Measurements from ENCODE around the gene DENND2C. TPM values are rescaled to one million over a fixed set of nuclear protein-coding genes. Genes with fewer than 3 reads are reported as not detected.

DENND2C gene
- total and polyA plus RNA-seq, 7 donors = 0.23 to 4.7 (median 1.9) TPM

DNA sequence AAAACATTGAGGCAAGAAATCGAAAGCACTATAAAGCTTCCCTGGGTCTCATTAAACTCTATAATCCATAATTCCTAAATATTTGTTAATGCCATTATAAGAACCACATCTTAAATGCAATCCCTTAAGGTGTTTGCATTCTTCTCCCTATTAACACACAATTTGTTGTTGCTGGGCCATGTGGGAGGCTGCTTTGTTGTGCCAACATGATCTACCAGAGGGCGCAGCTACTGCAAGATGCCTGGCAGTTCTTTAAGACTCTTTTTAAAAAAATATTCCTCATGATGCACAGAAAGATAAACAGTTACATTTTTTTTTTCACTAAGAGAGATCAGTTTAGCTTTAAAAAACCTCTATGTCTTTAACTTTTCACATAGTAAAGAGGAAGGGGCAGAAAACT is 49.4 kb downstream of the DENND2C start:
- no peak for DNase-seq
- Histone ChIP-seq H3K27me3 (no peaks in the 10 kb centered on the region), H3K4me3 (no peak overlapping the region), H3K36me3 (peaks cover 0 to 12% (median 1%) of the 10 kb centered on the region in 4 donors), H3K27ac (no peak overlapping the region), H3K9me3 (no peaks in the 10 kb centered on the region), H3K4me1 (no peaks in the 10 kb centered on the region)
- TF ChIP-seq EP300 (IDR thresholded peaks at IDR 0.05) (no peak), POLR2AphosphoS5 (IDR thresholded peaks at IDR 0.05) (no peak), POLR2A (IDR thresholded peaks at IDR 0.05) (no peak)
- TF ChIP-seq, protein P1, sequence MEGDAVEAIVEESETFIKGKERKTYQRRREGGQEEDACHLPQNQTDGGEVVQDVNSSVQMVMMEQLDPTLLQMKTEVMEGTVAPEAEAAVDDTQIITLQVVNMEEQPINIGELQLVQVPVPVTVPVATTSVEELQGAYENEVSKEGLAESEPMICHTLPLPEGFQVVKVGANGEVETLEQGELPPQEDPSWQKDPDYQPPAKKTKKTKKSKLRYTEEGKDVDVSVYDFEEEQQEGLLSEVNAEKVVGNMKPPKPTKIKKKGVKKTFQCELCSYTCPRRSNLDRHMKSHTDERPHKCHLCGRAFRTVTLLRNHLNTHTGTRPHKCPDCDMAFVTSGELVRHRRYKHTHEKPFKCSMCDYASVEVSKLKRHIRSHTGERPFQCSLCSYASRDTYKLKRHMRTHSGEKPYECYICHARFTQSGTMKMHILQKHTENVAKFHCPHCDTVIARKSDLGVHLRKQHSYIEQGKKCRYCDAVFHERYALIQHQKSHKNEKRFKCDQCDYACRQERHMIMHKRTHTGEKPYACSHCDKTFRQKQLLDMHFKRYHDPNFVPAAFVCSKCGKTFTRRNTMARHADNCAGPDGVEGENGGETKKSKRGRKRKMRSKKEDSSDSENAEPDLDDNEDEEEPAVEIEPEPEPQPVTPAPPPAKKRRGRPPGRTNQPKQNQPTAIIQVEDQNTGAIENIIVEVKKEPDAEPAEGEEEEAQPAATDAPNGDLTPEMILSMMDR (IDR thresholded peaks at IDR 0.05) = no peak
- 80 to 91% methylated on average over 2 of the region's 2 CpGs for WGBS, 2 donors
- intact Hi-C loops (cut with DNase I) = no loop called here

DNA sequence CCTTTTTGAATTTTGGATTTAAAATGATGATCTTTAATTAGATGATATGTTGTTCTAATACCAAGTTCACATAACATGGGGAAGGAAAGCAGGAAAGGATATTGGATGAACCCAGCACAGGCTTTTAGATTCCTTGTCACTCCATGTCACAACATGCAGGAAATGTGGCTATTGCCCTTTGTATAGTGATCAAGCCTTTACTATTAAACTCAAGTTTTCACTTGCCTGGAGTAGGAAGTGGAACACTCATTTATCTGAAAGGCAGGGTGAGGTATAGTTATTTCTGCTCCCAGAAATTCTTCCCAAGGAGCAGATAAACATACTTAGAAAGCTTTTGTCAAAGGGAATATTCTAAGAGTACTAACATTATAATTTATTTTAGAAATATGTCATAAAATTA is 51.2 kb downstream of the DENND2C start:
- H3K9me3 ChIP-seq = no peaks in the 10 kb centered on the region
- H3K4me3 ChIP-seq = no peak overlapping the region
- intact Hi-C loops (cut with DNase I) = no loop called here
- DNase-seq = no peak
- H3K27me3 ChIP-seq = no peaks in the 10 kb centered on the region
- no peak for TF ChIP-seq POLR2AphosphoS5 (IDR thresholded peaks at IDR 0.05)
- TF ChIP-seq, protein P1 (IDR thresholded peaks at IDR 0.05) = no peak
- no peak for TF ChIP-seq EP300 (IDR thresholded peaks at IDR 0.05)
- TF ChIP-seq POLR2A (IDR thresholded peaks at IDR 0.05) = no peak
- no peaks in the 10 kb centered on the region for H3K4me1 ChIP-seq
- peaks cover 0 to 15% (median 1%) of the 10 kb centered on the region in 4 donors for H3K36me3 ChIP-seq
- H3K27ac ChIP-seq = no peak overlapping the region

DNA sequence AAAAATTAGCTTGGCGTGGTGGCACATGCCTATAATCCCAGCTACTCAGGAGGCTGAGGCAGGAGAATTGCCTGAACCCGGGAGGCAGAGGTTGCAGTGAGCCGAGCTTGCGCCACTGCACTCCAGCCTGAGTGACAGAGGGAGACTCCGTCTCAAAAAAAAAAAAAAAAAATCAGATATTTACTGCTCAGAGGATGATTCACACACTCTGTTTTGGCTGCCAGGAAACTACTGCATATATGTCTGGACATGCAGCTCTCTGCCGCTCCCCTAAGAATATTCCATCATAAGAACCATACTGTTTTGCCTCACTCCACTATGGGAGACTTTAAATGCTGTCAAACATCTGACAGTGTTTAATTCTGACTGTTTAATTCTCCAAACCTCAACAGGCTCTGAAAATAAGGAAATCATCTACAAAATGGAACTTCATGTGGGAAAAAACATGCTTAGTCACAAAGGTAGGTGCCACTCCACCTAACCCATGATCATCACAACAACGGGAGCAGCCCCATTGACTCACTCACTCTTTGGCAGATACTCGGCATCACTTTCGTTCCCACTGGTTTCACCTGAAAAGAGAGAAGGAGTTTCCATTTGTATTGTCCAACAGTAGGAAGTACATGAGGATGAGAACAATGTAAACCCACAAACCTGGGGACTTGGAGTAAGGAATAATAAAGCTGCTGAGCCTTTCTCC is 59.2 kb downstream of the DENND2C start:
- DNase-seq = no peak
- Histone ChIP-seq H3K36me3 (peaks cover 0 to 23% (median 5%) of the 10 kb centered on the region in 4 donors), H3K4me1 (no peaks in the 10 kb centered on the region), H3K27ac (no peak overlapping the region), H3K9me3 (no peaks in the 10 kb centered on the region), H3K4me3 (no peak overlapping the region), H3K27me3 (no peaks in the 10 kb centered on the region)
- intact Hi-C loops (cut with DNase I) = no loop called here
- no peak for TF ChIP-seq POLR2A (IDR thresholded peaks at IDR 0.05)
- no peak for TF ChIP-seq EP300 (IDR thresholded peaks at IDR 0.05)
- TF ChIP-seq, protein P1 (IDR thresholded peaks at IDR 0.05) = no peak
- TF ChIP-seq POLR2AphosphoS5 (IDR thresholded peaks at IDR 0.05) = no peak
- WGBS, 2 donors = 95 to 96% methylated on average over 9 of the region's 9 CpGs

DNA sequence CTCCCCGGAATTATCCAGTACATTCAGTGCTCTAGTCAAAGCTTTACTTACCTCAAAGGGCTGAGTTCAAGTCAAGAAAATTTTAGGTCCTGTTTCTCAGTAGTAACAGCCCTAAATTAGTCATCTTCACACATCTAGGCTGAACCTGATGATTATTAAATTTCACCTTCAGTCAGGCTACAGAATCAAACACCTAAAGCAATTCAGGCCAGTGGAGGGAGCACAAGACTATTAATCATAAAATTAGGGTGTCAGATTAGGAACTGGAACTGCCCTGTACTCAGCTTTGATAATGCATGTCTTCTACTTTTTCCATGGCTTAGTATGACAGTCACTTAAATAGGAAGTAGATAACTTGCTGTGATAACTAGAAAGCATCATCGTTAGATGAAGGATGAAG is 60.0 kb downstream of the DENND2C start:
- Histone ChIP-seq H3K9me3 (no peaks in the 10 kb centered on the region), H3K4me1 (no peaks in the 10 kb centered on the region), H3K27ac (no peak overlapping the region), H3K27me3 (no peaks in the 10 kb centered on the region), H3K4me3 (no peak overlapping the region), H3K36me3 (peaks cover 0 to 30% (median 5%) of the 10 kb centered on the region in 4 donors)
- WGBS, 2 donors = 90 to 93% methylated on average over 2 of the region's 2 CpGs
- TF ChIP-seq POLR2A (IDR thresholded peaks at IDR 0.05) (no peak), POLR2AphosphoS5 (IDR thresholded peaks at IDR 0.05) (no peak)
- TF ChIP-seq, protein P1 (IDR thresholded peaks at IDR 0.05) = no peak
- no peak for DNase-seq
- intact Hi-C loops (cut with DNase I) = no loop called here

DNA sequence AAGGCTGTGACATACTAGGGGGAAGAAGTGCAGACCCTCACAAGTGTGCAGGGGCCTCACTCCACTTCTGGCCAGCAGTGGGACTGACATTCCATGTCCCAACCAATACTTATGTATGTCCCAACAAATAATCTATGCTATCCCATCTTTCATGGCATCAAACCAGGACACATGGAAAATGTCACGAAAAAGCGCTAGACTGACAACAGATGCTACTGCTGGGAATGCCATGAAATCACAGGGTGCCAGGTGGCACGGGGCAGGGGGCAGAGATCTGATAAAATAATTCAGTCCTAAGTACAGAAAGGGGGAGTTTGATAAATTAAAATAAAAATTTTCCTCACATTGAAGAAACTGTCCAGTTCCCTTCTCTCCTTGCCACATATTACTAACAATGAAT is 60.8 kb downstream of the DENND2C start:
- WGBS, 2 donors = 90 to 92% methylated on average over 3 of the region's 3 CpGs
- Histone ChIP-seq H3K4me3 (no peak overlapping the region), H3K36me3 (peaks cover 0 to 34% (median 5%) of the 10 kb centered on the region in 4 donors), H3K27me3 (no peaks in the 10 kb centered on the region), H3K9me3 (no peaks in the 10 kb centered on the region), H3K4me1 (no peaks in the 10 kb centered on the region), H3K27ac (no peak overlapping the region)
- intact Hi-C loops (cut with DNase I) = no loop called here
- TF ChIP-seq, protein P1 (IDR thresholded peaks at IDR 0.05) = no peak
- TF ChIP-seq POLR2A (IDR thresholded peaks at IDR 0.05) = no peak
- TF ChIP-seq EP300 (IDR thresholded peaks at IDR 0.05) = no peak
- TF ChIP-seq POLR2AphosphoS5 (IDR thresholded peaks at IDR 0.05) = no peak
- no peak for DNase-seq

Data from sigmoid colon (tissue), 7 donors.